ENCODE results near the gene ANKS1A. TPM values are rescaled to one million over a fixed set of nuclear protein-coding genes. Genes with fewer than 3 reads are reported as not detected.

The ANKS1A gene
- total and polyA plus RNA-seq, 2 of the 4 experiments (the other 2 are of a cell fraction): 7.2 to 7.5 TPM

- Histone ChIP-seq H3K23ac (ENCODE audit: low read depth, low read length) (no peak overlapping the region), H3K18ac (ENCODE audit: low read depth, low read length) (no peak overlapping the region), H2BK20ac (ENCODE audit: low read depth, low read length) (no peak overlapping the region), H2BK15ac (ENCODE audit: low read depth, low read length) (no peak overlapping the region), H2AFZ (replicated peaks; ENCODE audit: low read length, poor library complexity) (no peak overlapping the region), H3K4ac (ENCODE audit: low read depth, low read length) (no peak overlapping the region), H3K14ac (replicated peaks; ENCODE audit: low read depth, low read length) (no peak overlapping the region), H3K9me3 (ENCODE audit: control insufficient read depth, insufficient read depth, low read length) (no peaks in the 10 kb centered on the region), H2AK9ac (replicated peaks; ENCODE audit: low read depth, low read length, poor library complexity) (no peak overlapping the region), H3K27ac (ENCODE audit: insufficient read depth, low read length) (no peak overlapping the region), H4K91ac (ENCODE audit: insufficient read depth, low read depth, low read length) (no peak overlapping the region), H2BK120ac (ENCODE audit: low read depth, low read length) (no peak overlapping the region), H3K79me1 (ENCODE audit: low read depth in 1 of 2, low read length in 2 of 2) (no peaks in the 10 kb centered on the region), H4K5ac (ENCODE audit: low read depth, low read length) (no peak overlapping the region), H3K9me1 (ENCODE audit: insufficient read depth, low read length) (no peaks in the 10 kb centered on the region), H4K8ac (ENCODE audit: low read depth in 2 of 2, low read length in 2 of 2) (no peak overlapping the region), H3K4me2 (ENCODE audit: low read depth, low read length) (no peak overlapping the region), H3K9ac (ENCODE audit: low read depth, low read length) (no peak overlapping the region), H3K4me1 (ENCODE audit: control insufficient read depth, insufficient read depth, low read length) (no peaks in the 10 kb centered on the region), H4K20me1 (ENCODE audit: insufficient read depth, low read length) (no peaks in the 10 kb centered on the region), H3K36me3 (ENCODE audit: control insufficient read depth, insufficient read depth, low read length) (peaks cover 36% of the 10 kb centered on the region; the same call in 1 of the 2 replicates), H3K27me3 (ENCODE audit: control insufficient read depth, insufficient read depth, low read length) (no peaks in the 10 kb centered on the region), H2AK5ac (ENCODE audit: low read depth, low read length) (no peak overlapping the region), H3K4me3 (ENCODE audit: insufficient read depth, low read depth, low read length) (no peak overlapping the region), H2BK5ac (ENCODE audit: low read depth, low read length, poor library complexity, severe bottlenecking) (no peak overlapping the region), H3K56ac (ENCODE audit: extremely low read depth, insufficient read depth, low read length) (no peak overlapping the region)
- in situ Hi-C loops (cut with MboI; ENCODE audit: low sequenced_read_pairs): no loop called here
- 86% methylated on average over 6 of the region's 13 CpGs; no CpG with 5 or more reads in 1 of the 2 experiments for WGBS, 2 experiments (ENCODE audit: extremely low coverage in 2 of 2, insufficient read length in 1 of 2)
- ChIA-PET CTCF (no interaction called here), POLR2A (ENCODE audit: unreplicated experiment) (no interaction called here)
- TF ChIP-seq USF2 (IDR thresholded peaks at IDR 0.05; ENCODE audit: low read depth, low read length) (no peak), RCOR1 (IDR thresholded peaks at IDR 0.05; ENCODE audit: insufficient replicate concordance, low read length) (no peak), CTCF (conservative IDR thresholded peaks at IDR 0.05; ENCODE audit: low read depth, low read length) (no peak), NFE2L2 (IDR thresholded peaks at IDR 0.05; ENCODE audit: low read depth, low read length) (no peak), SMC3 (IDR thresholded peaks at IDR 0.05; ENCODE audit: low read depth, low read length) (no peak), CEBPB (IDR thresholded peaks at IDR 0.05; ENCODE audit: low read depth, low read length) (no peak), FOS (IDR thresholded peaks at IDR 0.05; ENCODE audit: low read depth, low read length) (no peak), POLR2A (IDR thresholded peaks at IDR 0.05; ENCODE audit: low read depth, low read length) (no peak), RFX5 (IDR thresholded peaks at IDR 0.05; ENCODE audit: low read depth, low read length) (no peak), MXI1 (IDR thresholded peaks at IDR 0.05; ENCODE audit: borderline replicate concordance, low read depth, low read length) (no peak), MAZ (IDR thresholded peaks at IDR 0.05; ENCODE audit: borderline replicate concordance, low read depth, low read length) (no peak), RAD21 (IDR thresholded peaks at IDR 0.05; ENCODE audit: low read length) (no peak)
- dilution Hi-C loops (cut with HindIII; ENCODE audit: low sequenced_read_pairs, unreplicated experiment): no loop called here
- intact Hi-C loops (cut with micrococcal nuclease): no loop called here
- ATAC-seq (ENCODE audit: low read depth): no peak
- BruUV-seq (replicated peaks): no TSS peak
- DNase-seq: no peak
Observed at GRCh38 chr6:35080016-35080680, 191.1 kb downstream of the ANKS1A start.

Data from IMR-90 (cell line).